GM21526 (cell line): ENCODE data around the gene MASP1.
"Not testable (repeated sequence)": the region's sequence is repeated elsewhere in the genome, so short reads cannot be mapped to it uniquely, and the experiment has no call there.

Experiments used
- ATAC-seq: cut with Tn5 transposase; IDR thresholded peaks from one replicate; pipeline ENCODE4 v1.9.1; 2021; ENCODE audit warnings: moderate library complexity; ENCODE audit not compliant: unreplicated experiment, low FRiP score

MASP1 gene

GRCh38 chr3:187236962-187237361, 54.6 kb downstream of the MASP1 start:
- no peak for ATAC-seq

- ATAC-seq: no peak
Measured at GRCh38 chr3:187230011-187230410, 61.5 kb downstream of the MASP1 start.

GRCh38 chr3:187228740-187229139, 62.8 kb downstream of the MASP1 start:
- no peak for ATAC-seq

- no peak for ATAC-seq
Measured at GRCh38 chr3:187227658-187228258, 63.8 kb downstream of the MASP1 start.

- no peak for ATAC-seq
Measured at GRCh38 chr3:187223799-187224198, 67.7 kb downstream of the MASP1 start.

- no peak for ATAC-seq
Measured at GRCh38 chr3:187222801-187223200, 68.7 kb downstream of the MASP1 start.

GRCh38 chr3:187215460-187215859, 76.1 kb downstream of the MASP1 start:
- ATAC-seq: no peak

- ATAC-seq: no peak
Measured at GRCh38 chr3:187213616-187214015, 77.9 kb downstream of the MASP1 start.

GRCh38 chr3:187212705-187213104, 78.8 kb downstream of the MASP1 start:
- ATAC-seq: no peak

- no peak for ATAC-seq
Measured at GRCh38 chr3:187212196-187212545, 79.4 kb downstream of the MASP1 start.

GRCh38 chr3:187211532-187212195, 79.9 kb downstream of the MASP1 start:
- ATAC-seq: no peak

- ATAC-seq: no peak
Measured at GRCh38 chr3:187210545-187211327, 80.8 kb downstream of the MASP1 start.

GRCh38 chr3:187210091-187210490, 81.4 kb downstream of the MASP1 start:
- ATAC-seq: no peak

- no peak for ATAC-seq
Measured at GRCh38 chr3:187209491-187209890, 82.0 kb downstream of the MASP1 start.

- ATAC-seq: no peak
Measured at GRCh38 chr3:187208159-187208558, 83.4 kb downstream of the MASP1 start.

GRCh38 chr3:187207624-187208023, 83.9 kb downstream of the MASP1 start:
- ATAC-seq: no peak

GRCh38 chr3:187207062-187207461, 84.5 kb downstream of the MASP1 start:
- ATAC-seq: no peak

- ATAC-seq: no peak
Measured at GRCh38 chr3:187205683-187206082, 85.9 kb downstream of the MASP1 start.

GRCh38 chr3:187199463-187200050, 92.0 kb downstream of the MASP1 start:
- not testable (repeated sequence) for ATAC-seq

- no peak for ATAC-seq
Measured at GRCh38 chr3:187198490-187198889, 93.0 kb downstream of the MASP1 start.

- ATAC-seq: no peak
Measured at GRCh38 chr3:187197335-187197649, 94.2 kb downstream of the MASP1 start, which contains the start of gene RTP1. TSS of gene RTP1 (plus strand) at chr3:187197486. CDS start at chr3:187197516, 30 bp downstream.
